ENCODE results near the gene ZFP28.

The ZFP28 gene

GRCh38 chr19:56538761-56539263, at the start of gene ZFP28:
TSS of gene ZFP28 (plus strand) at chr19:56538948. CDS start at chr19:56539019, 71 bp downstream.
- DNase-seq = peak in 3 of 4 experiments; percentile 55 to 68 (median 61)

DNA sequence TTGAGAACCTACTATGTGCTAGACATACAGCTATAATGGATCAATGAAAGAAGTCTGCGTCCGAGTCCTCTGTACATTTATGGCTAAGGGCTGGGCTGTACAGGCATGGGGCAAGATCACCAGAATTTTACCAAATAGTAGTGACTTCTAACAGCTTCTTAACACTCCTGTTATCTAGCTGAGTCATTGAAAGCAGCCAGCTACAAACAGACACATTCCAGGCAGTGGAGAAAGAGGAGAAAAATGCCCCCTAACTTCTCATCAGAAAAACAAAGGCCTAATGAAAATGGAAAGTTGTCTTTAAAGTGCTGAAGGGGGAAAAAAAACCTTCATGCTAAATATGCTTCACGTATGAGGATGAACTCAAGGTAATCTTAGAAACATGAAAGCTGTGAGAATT, 47.3 kb upstream of the ZFP28 start:
- DNase-seq = no peak

DNA sequence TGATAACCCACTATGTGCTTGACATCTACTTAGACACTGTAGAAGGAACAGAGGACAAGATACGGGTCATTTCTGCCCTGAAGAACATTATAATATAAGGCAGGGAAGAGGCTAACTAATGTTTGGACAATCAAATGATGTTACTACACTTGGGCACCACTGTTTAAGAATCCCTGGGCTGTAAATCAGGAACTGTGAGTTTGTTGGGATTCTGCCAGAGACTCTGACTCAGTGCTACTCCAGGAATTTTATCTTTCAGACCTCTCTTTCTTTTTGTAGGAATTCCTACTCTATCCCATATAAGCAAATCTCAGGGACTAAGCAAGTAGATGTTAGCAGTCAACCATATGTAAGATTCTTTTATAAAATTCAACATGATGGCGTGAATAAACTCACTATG, 34.2 kb upstream of the ZFP28 start:
- no peak for DNase-seq

- DNase-seq = peak; percentile 40 to 50 (median 46)
These were observed 31.1 kb upstream of the ZFP28 start, which contains the start of gene ZNF471 for GRCh38 chr19:56507446-56508289. TSS of gene ZNF471 (plus strand) at chr19:56507855. CDS start at chr19:56511572, 3,717 bp downstream.

DNA sequence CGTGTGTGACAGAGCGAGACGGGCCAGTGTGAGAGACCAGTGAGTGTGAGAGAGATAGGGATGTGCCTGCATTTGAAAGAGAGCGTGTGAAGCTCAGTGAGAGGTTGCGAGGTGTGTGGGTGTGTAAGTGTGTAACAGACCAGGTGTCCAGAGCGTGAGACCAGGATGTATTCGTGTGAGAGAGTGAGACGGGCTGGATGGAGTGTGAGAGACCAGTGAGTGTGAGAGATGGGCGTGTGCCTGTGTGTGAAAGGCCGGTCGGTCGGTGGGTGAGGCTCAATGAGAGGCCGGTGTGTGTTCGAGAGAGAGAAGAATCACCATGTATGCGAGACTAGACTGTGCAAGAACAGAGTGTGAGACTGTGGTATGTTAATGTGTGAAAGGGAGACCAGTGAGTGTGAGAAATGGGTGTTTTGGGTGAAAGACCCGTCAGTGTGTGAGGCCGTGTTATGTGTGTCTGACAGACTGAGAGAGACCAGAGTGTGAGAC, 30.4 kb upstream of the ZFP28 start:
- DNase-seq = no peak

GRCh38 chr19:56525214-56525860, 13.4 kb upstream of the ZFP28 start:
- DNase-seq = no peak

- DNase-seq = no peak
These were observed 1.3 kb upstream of the ZFP28 start for GRCh38 chr19:56537442-56537841.

- peak; percentile 74 to 78 (median 75) for DNase-seq
These were observed 441 bp upstream of the ZFP28 start for GRCh38 chr19:56538254-56538760.

GRCh38 chr19:56543776-56544175, 5.0 kb downstream of the ZFP28 start:
- no peak for DNase-seq

- no peak for DNase-seq
These were observed 8.8 kb downstream of the ZFP28 start for GRCh38 chr19:56547535-56547934.

DNA sequence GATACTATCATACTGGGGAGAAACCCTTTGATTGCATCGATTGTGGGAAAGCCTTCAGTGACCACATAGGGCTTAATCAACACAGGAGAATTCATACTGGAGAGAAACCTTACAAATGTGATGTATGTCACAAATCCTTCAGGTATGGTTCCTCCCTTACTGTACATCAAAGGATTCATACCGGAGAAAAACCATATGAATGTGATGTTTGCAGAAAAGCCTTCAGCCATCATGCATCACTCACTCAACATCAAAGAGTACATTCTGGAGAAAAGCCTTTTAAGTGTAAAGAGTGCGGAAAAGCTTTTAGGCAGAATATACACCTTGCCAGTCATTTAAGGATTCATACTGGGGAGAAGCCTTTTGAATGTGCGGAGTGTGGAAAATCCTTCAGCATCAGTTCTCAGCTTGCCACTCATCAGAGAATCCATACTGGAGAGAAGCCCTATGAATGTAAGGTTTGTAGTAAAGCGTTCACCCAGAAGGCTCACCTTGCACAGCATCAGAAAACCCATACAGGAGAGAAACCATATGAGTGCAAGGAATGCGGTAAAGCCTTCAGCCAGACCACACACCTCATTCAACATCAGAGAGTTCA, 15.6 kb downstream of the ZFP28 start:
- DNase-seq = no peak

- no peak for DNase-seq
These were observed 24.0 kb downstream of the ZFP28 start for GRCh38 chr19:56562766-56563165.

- peak in 2 of 4 experiments; percentile 1 to 13 for DNase-seq
These were observed 28.1 kb downstream of the ZFP28 start for GRCh38 chr19:56566904-56567273.

DNA sequence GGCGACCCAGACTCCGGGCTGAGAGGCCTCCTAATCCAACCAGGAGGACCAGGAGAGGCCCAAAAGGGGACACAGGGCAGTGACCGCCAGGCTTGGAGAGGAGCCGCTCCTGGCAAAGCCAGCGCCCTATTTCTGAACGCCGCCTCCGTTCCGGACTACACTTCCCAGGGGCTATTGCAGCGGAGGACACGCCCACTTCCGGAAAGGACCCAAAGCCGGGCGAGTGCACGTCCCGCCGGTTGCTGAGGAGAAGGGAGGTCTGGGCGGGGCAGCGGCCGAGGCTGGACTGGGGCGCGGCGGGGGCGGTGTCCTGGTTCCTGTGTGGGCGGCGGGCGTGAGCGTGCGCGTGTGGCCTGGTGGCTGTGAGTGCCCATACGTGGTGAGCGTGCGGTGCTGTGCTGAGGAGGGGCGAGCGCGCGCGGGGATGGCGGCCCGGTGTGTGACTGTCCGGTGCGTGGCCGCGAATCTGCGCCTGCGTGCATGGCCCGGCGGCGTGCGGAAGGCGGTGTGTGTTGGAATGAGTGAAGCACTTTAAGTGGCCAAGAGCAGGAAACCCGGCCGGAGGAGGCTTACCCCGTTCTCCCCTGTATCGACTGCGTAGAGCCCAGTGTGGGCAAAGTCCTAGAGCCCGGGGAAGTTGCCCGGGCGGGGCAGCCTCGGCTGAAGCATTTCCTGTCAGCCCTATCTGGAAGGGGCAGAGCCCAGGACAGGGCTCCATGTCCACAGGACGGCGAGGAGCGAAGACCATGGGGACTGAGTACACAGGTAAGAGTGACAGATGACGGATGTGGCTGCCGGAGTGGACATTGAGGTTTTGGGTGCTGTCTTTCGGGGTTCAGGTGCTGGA, 28.7 kb downstream of the ZFP28 start, which contains the start of gene ZNF470:
Gene ZNF470 (plus strand): TSS at position 195 of the 847 bp plus-strand sequence. CDS start 2,844 bp downstream, outside the sequence.
- peak; percentile 70 to 74 (median 72) for DNase-seq

GRCh38 chr19:56572589-56572988, 33.8 kb downstream of the ZFP28 start:
- DNase-seq = no peak

- DNase-seq = no peak
These were observed 35.2 kb downstream of the ZFP28 start for GRCh38 chr19:56573914-56574313.

- no peak for DNase-seq
These were observed 39.2 kb downstream of the ZFP28 start for GRCh38 chr19:56577719-56578602.

DNA sequence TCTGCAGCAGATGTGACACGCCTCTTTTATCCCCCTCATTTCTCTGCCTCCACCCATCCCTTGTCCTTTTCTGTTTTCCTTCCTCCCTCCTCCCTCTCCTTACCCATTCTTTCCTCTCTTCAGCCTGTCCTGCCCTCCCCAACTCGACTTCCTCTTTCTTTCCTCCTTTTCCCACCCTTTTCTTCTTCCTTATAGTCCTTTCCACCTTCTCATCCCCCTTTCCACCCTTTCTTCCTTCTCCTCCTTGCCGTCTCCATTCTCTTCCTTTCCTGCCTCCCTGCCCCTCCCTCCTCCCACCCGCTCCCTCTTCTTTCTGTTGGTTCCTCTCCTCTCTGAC, 55.7 kb downstream of the ZFP28 start:
- DNase-seq = no peak

- DNase-seq = peak; percentile 67 to 76 (median 72)
These were observed 56.2 kb downstream of the ZFP28 start, which contains the start of gene ZNF71 for GRCh38 chr19:56594783-56595547. TSS of gene ZNF71 (plus strand) at chr19:56595302. CDS start at chr19:56601559, 6,257 bp downstream.

- DNase-seq = no peak
These were observed 56.8 kb downstream of the ZFP28 start for GRCh38 chr19:56595548-56595899.
